ENCODE results near the gene KNOP1. TPM values are rescaled to one million over a fixed set of nuclear protein-coding genes. Genes with fewer than 3 reads are reported as not detected.

Gene KNOP1
- total and polyA plus RNA-seq, 2 donors (not counting 3 experiments of a cell fraction or from before 2014, with no cell fraction given) = 6.7 to 33.5 TPM

GRCh38 chr16:19698480-19699465, 19.3 kb downstream of the KNOP1 start:
- dilution Hi-C loops (cut with MboI; ENCODE audit: extremely low pct_ligation_motif_present, low sequenced_read_pairs) (no loop called here), intact Hi-C loops (cut with micrococcal nuclease) (loop anchor here (10.0 kb wide), 1 partner anchor 94 kb away; no protein-coding TSS in a partner anchor)
- no peak overlapping the region for H3K9ac ChIP-seq (replicated peaks; ENCODE audit: extremely low read depth, insufficient read depth, low read length)
- FAIRE-seq (no peak), DNase-seq (ENCODE audit: low read depth, low spot score) (no peak)
- no peaks in the 10 kb centered on the region for H4K20me1 ChIP-seq (replicated peaks; ENCODE audit: control insufficient read depth, extremely low read depth, insufficient read depth, low read length)
- no peaks in the 10 kb centered on the region for H3K9me1 ChIP-seq (replicated peaks; ENCODE audit: control insufficient read depth, extremely low read depth, insufficient read depth, low read length)
- H2AFZ ChIP-seq (ENCODE audit: low read depth, low read length) = no peak overlapping the region
- H3K79me2 ChIP-seq (ENCODE audit: control insufficient read depth, insufficient read depth, low read length) = no peaks in the 10 kb centered on the region
- no peak overlapping the region for H3K27ac ChIP-seq (ENCODE audit: insufficient read depth, low read depth, low read length)
- no peaks in the 10 kb centered on the region for H3K9me3 ChIP-seq (replicated peaks; ENCODE audit: control insufficient read depth, insufficient read depth, low read length)
- H3K36me3 ChIP-seq (ENCODE audit: control insufficient read depth in 2 of 2, extremely low read depth in 1 of 2, insufficient read depth in 2 of 2, low read length in 2 of 2) = peaks cover 4 to 14% of the 10 kb centered on the region in 2 experiments
- ChIA-PET CTCF (interaction anchor here (0.6 to 0.9 kb wide), 2 partner anchors 160 to 198 kb away, joined by 3 read pairs; no protein-coding TSS in a partner anchor), POLR2A (no interaction called here)
- peaks cover 17% of the 10 kb centered on the region for H3K4me1 ChIP-seq (ENCODE audit: control insufficient read depth, extremely low read depth, insufficient read depth, low read length)
- H3K27me3 ChIP-seq (ENCODE audit: control insufficient read depth in 2 of 2, insufficient read depth in 2 of 2, low read length in 2 of 2) = no peaks in the 10 kb centered on the region
- H3K4me3 ChIP-seq (replicated peaks in 1 of 3; ENCODE audit: insufficient read depth in 1 of 3, low read depth in 1 of 3, low read length in 3 of 3) = no peak overlapping the region
- H3K4me2 ChIP-seq (ENCODE audit: insufficient read depth, low read length) = no peak overlapping the region
- no peak for TF ChIP-seq POLR2AphosphoS5 (IDR thresholded peaks at IDR 0.05; ENCODE audit: insufficient read depth, low read depth, low read length)
- TF ChIP-seq POLR2A (IDR thresholded peaks at IDR 0.05; ENCODE audit: low read depth, low read length) = no peak
- TF ChIP-seq FOS (IDR thresholded peaks at IDR 0.05; ENCODE audit: borderline replicate concordance, insufficient read depth, low read length) = no peak
- TF ChIP-seq CTCF (IDR thresholded peaks at IDR 0.05; ENCODE audit: extremely low read depth in 1 of 2, insufficient read depth in 1 of 2, low read depth in 1 of 2, low read length in 2 of 2) = no peak
- TF ChIP-seq MYC (IDR thresholded peaks at IDR 0.05; ENCODE audit: low read depth, low read length) = no peak
- no peak for TF ChIP-seq MAX (IDR thresholded peaks at IDR 0.05; ENCODE audit: insufficient read depth, insufficient read length)
- TF ChIP-seq JUN (IDR thresholded peaks at IDR 0.05; ENCODE audit: borderline replicate concordance, insufficient read depth, insufficient read length, low read depth) = no peak
- no peak for TF ChIP-seq EZH2 (IDR thresholded peaks at IDR 0.05; ENCODE audit: borderline replicate concordance, low read depth, low read length, severe bottlenecking)
- no peak for TF ChIP-seq GATA2 (IDR thresholded peaks at IDR 0.05; ENCODE audit: insufficient read depth, insufficient read length, low read depth, low read length)
- BruUV-seq (replicated peaks) = no TSS peak

All from endothelial cell of umbilical vein (primary cell).